Astrocyte (in vitro differentiated cells and primary cell): ENCODE measurements around the gene GAGE12E.
"Not testable (repeated sequence)": the region's sequence is repeated elsewhere in the genome, so short reads cannot be mapped to it uniquely, and the experiment has no call there.

Experiments used
- CTCF ChIP-seq: IDR thresholded peaks from 2 replicates; pipeline ENCODE4 v1.5.1; 2011; ENCODE audit warnings: low read depth, mild to moderate bottlenecking, inconsistent platforms, low read length, moderate library complexity; ENCODE audit not compliant: insufficient read depth
- EZH2 ChIP-seq: IDR thresholded peaks from 2 replicates; pipeline ENCODE4 v1.6.1; 2012; ENCODE audit warnings: mild to moderate bottlenecking, low read length, inconsistent platforms; ENCODE audit not compliant: insufficient read depth

GRCh38 chrX:49598720-49599119 is 47.6 kb downstream of the GAGE12E start, which contains the start of gene GAGE1:
- not testable (repeated sequence) for TF ChIP-seq CTCF, EZH2
